Activated naive CD4-positive, alpha-beta T cell treated with anti-CD3 and anti-CD28 coated beads, Interleukin-2, amount 10 ng/mL, durations not matched to agents 7 days and 5 days (primary cell): ENCODE results near the gene NRL.

Source experiments
- CTCF ChIA-PET: fragments of 350-600 bp; sonication (Branson Sonifier 250); formaldehyde crosslinking; loops from one replicate; lab custom pipeline; 2021; ENCODE audit warnings: antibody characterized with exemption; lab: Charles Lee
- DNase-seq: peaks from one replicate; pipeline ENCODE4 v3.0.0-alpha.2; 2020
- H3K27ac Mint-ChIP-seq: one replicate; pipeline ENCODE4 v1.8.0; 2021; ENCODE audit warnings: mild to moderate bottlenecking, moderate library complexity, mixed read lengths
- H3K27me3 Mint-ChIP-seq: one replicate; pipeline ENCODE4 v1.8.0; 2021; ENCODE audit warnings: mild to moderate bottlenecking, mixed read lengths
- H3K36me3 Mint-ChIP-seq: one replicate; pipeline ENCODE4 v1.8.0; 2021; ENCODE audit warnings: mixed read lengths
- H3K4me1 Mint-ChIP-seq: one replicate; pipeline ENCODE4 v1.8.0; 2021; ENCODE audit warnings: mixed read lengths
- H3K4me3 Mint-ChIP-seq: one replicate; pipeline ENCODE4 v1.8.0; 2021; ENCODE audit warnings: mild to moderate bottlenecking, moderate library complexity, mixed read lengths
- H3K9me3 Mint-ChIP-seq: one replicate; pipeline ENCODE4 v1.8.0; 2021; ENCODE audit warnings: mixed read lengths

NRL gene

GRCh38 chr14:24064091-24064795, 50.5 kb downstream of the NRL start:
- Mint-ChIP-seq H3K27ac (no peak overlapping the region), H3K27me3 (peaks cover 40% of the 10 kb centered on the region), H3K36me3 (no peaks in the 10 kb centered on the region), H3K4me3 (no peak overlapping the region), H3K4me1 (no peaks in the 10 kb centered on the region), H3K9me3 (no peaks in the 10 kb centered on the region)
- DNase-seq: no peak
- CTCF ChIA-PET: interaction anchor here (0.7 to 1.3 kb wide), 2 partner anchors 9 to 28 kb away, joined by 5 to 6 read pairs; no protein-coding TSS in a partner anchor

- Mint-ChIP-seq H3K4me1 (peaks cover 1% of the 10 kb centered on the region), H3K27ac (no peak overlapping the region), H3K9me3 (no peaks in the 10 kb centered on the region), H3K4me3 (no peak overlapping the region), H3K36me3 (no peaks in the 10 kb centered on the region), H3K27me3 (peaks cover 32% of the 10 kb centered on the region)
- DNase-seq: no peak
- CTCF ChIA-PET: interaction anchor here (0.7 to 1.3 kb wide), 3 partner anchors 10 to 29 kb away, joined by 3 to 6 read pairs (median 5); no protein-coding TSS in a partner anchor
Observed at GRCh38 chr14:24063263-24063836, 51.4 kb downstream of the NRL start.

GRCh38 chr14:24062216-24062980, 52.4 kb downstream of the NRL start:
- peaks cover 4% of the 10 kb centered on the region for H3K4me1 Mint-ChIP-seq
- peaks cover 32% of the 10 kb centered on the region for H3K27me3 Mint-ChIP-seq
- no peaks in the 10 kb centered on the region for H3K9me3 Mint-ChIP-seq
- no peak overlapping the region for H3K27ac Mint-ChIP-seq
- no peak for DNase-seq
- H3K4me3 Mint-ChIP-seq: no peak overlapping the region
- CTCF ChIA-PET: interaction anchor here (1.0 to 7.8 kb wide), 5 partner anchors 10 to 98 kb away, joined by 4 to 240 read pairs (median 12); partner anchors contain the start of genes IRF9 and PCK2
- no peaks in the 10 kb centered on the region for H3K36me3 Mint-ChIP-seq

- Mint-ChIP-seq H3K27me3 (peaks cover 33% of the 10 kb centered on the region), H3K9me3 (no peaks in the 10 kb centered on the region), H3K36me3 (no peaks in the 10 kb centered on the region), H3K4me3 (no peak overlapping the region), H3K27ac (no peak overlapping the region), H3K4me1 (peaks cover 4% of the 10 kb centered on the region)
- no peak for DNase-seq
- CTCF ChIA-PET: interaction anchor here (0.8 to 7.8 kb wide), 8 partner anchors 11 to 100 kb away, joined by 3 to 240 read pairs (median 6); partner anchors contain the start of genes IRF9 and PCK2
Observed at GRCh38 chr14:24060984-24061913, 53.5 kb downstream of the NRL start.

GRCh38 chr14:24060443-24060842, 54.3 kb downstream of the NRL start:
- Mint-ChIP-seq H3K36me3 (no peaks in the 10 kb centered on the region), H3K4me1 (peaks cover 4% of the 10 kb centered on the region), H3K9me3 (no peaks in the 10 kb centered on the region), H3K27me3 (peaks cover 36% of the 10 kb centered on the region), H3K4me3 (no peak overlapping the region), H3K27ac (no peak overlapping the region)
- DNase-seq: no peak
- CTCF ChIA-PET: interaction anchor here (0.8 to 7.8 kb wide), 7 partner anchors 12 to 101 kb away, joined by 3 to 240 read pairs (median 4); partner anchors contain the start of genes IRF9 and PCK2

GRCh38 chr14:24059841-24060388, 54.8 kb downstream of the NRL start:
- H3K4me1 Mint-ChIP-seq: peaks cover 4% of the 10 kb centered on the region
- no peak overlapping the region for H3K4me3 Mint-ChIP-seq
- CTCF ChIA-PET: interaction anchor here (1.3 to 7.8 kb wide), 5 partner anchors 14 to 48 kb away, joined by 3 to 240 read pairs (median 12); partner anchors contain the start of gene PCK2
- H3K9me3 Mint-ChIP-seq: no peaks in the 10 kb centered on the region
- peaks cover 38% of the 10 kb centered on the region for H3K27me3 Mint-ChIP-seq
- no peak overlapping the region for H3K27ac Mint-ChIP-seq
- no peaks in the 10 kb centered on the region for H3K36me3 Mint-ChIP-seq
- no peak for DNase-seq

GRCh38 chr14:24058951-24059475, 55.7 kb downstream of the NRL start:
- Mint-ChIP-seq H3K36me3 (no peaks in the 10 kb centered on the region), H3K27ac (no peak overlapping the region), H3K27me3 (peaks cover 42% of the 10 kb centered on the region), H3K4me3 (no peak overlapping the region), H3K9me3 (no peaks in the 10 kb centered on the region), H3K4me1 (peaks cover 4% of the 10 kb centered on the region)
- DNase-seq: peak; percentile 16
- CTCF ChIA-PET: interaction anchor here (0.9 to 7.8 kb wide), 20 partner anchors 12 to 249 kb away, joined by 3 to 240 read pairs (median 5); partner anchors contain the start of genes CIDEB, CPNE6, DCAF11 and IRF9

GRCh38 chr14:24058260-24058950, 56.3 kb downstream of the NRL start:
- H3K4me1 Mint-ChIP-seq: peaks cover 6% of the 10 kb centered on the region
- CTCF ChIA-PET: interaction anchor here (0.8 to 7.8 kb wide), 31 partner anchors 8 to 254 kb away, joined by 3 to 240 read pairs (median 4); partner anchors contain the start of genes CIDEB, CPNE6, DCAF11 and EMC9
- DNase-seq: peak; percentile 84
- H3K4me3 Mint-ChIP-seq: no peak overlapping the region
- no peaks in the 10 kb centered on the region for H3K9me3 Mint-ChIP-seq
- peak overlapping the region; percentile 19 for H3K27ac Mint-ChIP-seq
- peaks cover 44% of the 10 kb centered on the region for H3K27me3 Mint-ChIP-seq
- H3K36me3 Mint-ChIP-seq: no peaks in the 10 kb centered on the region

GRCh38 chr14:24057867-24058259, 56.9 kb downstream of the NRL start:
- peak; percentile 17 for DNase-seq
- H3K9me3 Mint-ChIP-seq: no peaks in the 10 kb centered on the region
- H3K27me3 Mint-ChIP-seq: peaks cover 49% of the 10 kb centered on the region
- H3K36me3 Mint-ChIP-seq: no peaks in the 10 kb centered on the region
- H3K4me1 Mint-ChIP-seq: peaks cover 11% of the 10 kb centered on the region
- H3K27ac Mint-ChIP-seq: no peak overlapping the region
- H3K4me3 Mint-ChIP-seq: no peak overlapping the region
- CTCF ChIA-PET: interaction anchor here (0.8 to 7.8 kb wide), 33 partner anchors 8 to 255 kb away, joined by 3 to 240 read pairs (median 4); partner anchors contain the start of genes CIDEB, CPNE6, DCAF11 and EMC9

GRCh38 chr14:24057271-24057670, 57.5 kb downstream of the NRL start:
- Mint-ChIP-seq H3K36me3 (no peaks in the 10 kb centered on the region), H3K4me3 (no peak overlapping the region), H3K27ac (no peak overlapping the region), H3K9me3 (no peaks in the 10 kb centered on the region), H3K27me3 (peaks cover 55% of the 10 kb centered on the region), H3K4me1 (peaks cover 16% of the 10 kb centered on the region)
- DNase-seq: no peak
- CTCF ChIA-PET: interaction anchor here (0.8 to 7.8 kb wide), 16 partner anchors 9 to 241 kb away, joined by 3 to 240 read pairs (median 6); partner anchors contain the start of genes DCAF11, IRF9, NRL and PCK2

GRCh38 chr14:24056800-24057184, 58.0 kb downstream of the NRL start:
- DNase-seq: no peak
- CTCF ChIA-PET: interaction anchor here (1.1 to 7.8 kb wide), 10 partner anchors 8 to 213 kb away, joined by 3 to 240 read pairs (median 22); partner anchors contain the start of genes IRF9 and PCK2
- Mint-ChIP-seq H3K27ac (peak overlapping the region; percentile 77), H3K4me1 (peaks cover 16% of the 10 kb centered on the region), H3K36me3 (no peaks in the 10 kb centered on the region), H3K4me3 (no peak overlapping the region), H3K9me3 (no peaks in the 10 kb centered on the region), H3K27me3 (peaks cover 58% of the 10 kb centered on the region)
